Peyer's patch (tissue), 4 donors: ENCODE data around the gene GNGT1. TPM values are rescaled to one million over a fixed set of nuclear protein-coding genes. Genes with fewer than 3 reads are reported as not detected.

Experiments
- DNase-seq, 3 donors: peaks; one replicate each; pipeline ENCODE4 v3.0.0-alpha.2; 2017 to 2019
- H3K27ac ChIP-seq, 4 donors: fragments of 200-600 bp; sonication (generic); one replicate each; pipeline ENCODE4 v1.5.1; 2016 to 2019
- H3K27me3 ChIP-seq, 2 donors: fragments of 200-600 bp; sonication (generic); one replicate each; pipeline ENCODE4 v1.5.1; 2019
- H3K36me3 ChIP-seq, 3 donors: fragments of 200-600 bp; sonication (generic); one replicate each; pipeline ENCODE4 v1.5.1; 2016 to 2019
- H3K4me1 ChIP-seq, 4 donors: fragments of 200-600 bp; sonication (generic); one replicate each; pipeline ENCODE4 v1.5.1; 2016 to 2019
- H3K4me3 ChIP-seq, 4 donors: fragments of 200-600 bp; sonication (generic); 1 replicate in 3 of 4; 2 replicates in 1 of 4; pipeline ENCODE4 v1.5.1; 2016 to 2019; ENCODE audit warnings: mild to moderate bottlenecking in 1 of 4
- H3K9me3 ChIP-seq, 4 donors: fragments of 200-600 bp; sonication (generic); one replicate each; pipeline ENCODE4 v1.5.1; 2016 to 2019; ENCODE audit warnings: mild to moderate bottlenecking in 1 of 4
- CTCF ChIP-seq, 6 experiments: fragments of 450-650 bp in 4 of 6; fragments of 200-600 bp in 2 of 6; sonication (generic) in 1 of 6; IDR thresholded peaks; one replicate each; pipeline ENCODE4 v1.5.1; 2017 to 2019; ENCODE audit warnings: antibody characterized with exemption in 6 of 6, mild to moderate bottlenecking in 3 of 6, moderate library complexity in 1 of 6
- POLR2A ChIP-seq, 2 donors: fragments of 450-650 bp; IDR thresholded peaks; one replicate each; pipeline ENCODE4 v1.5.1; 2017; ENCODE audit warnings: antibody characterized with exemption in 2 of 2, mild to moderate bottlenecking in 2 of 2, moderate library complexity in 2 of 2
- total RNA-seq, 4 donors: library from RNA; depleted of rRNA; stranded (reverse); fragments of >200 nt; gene quantifications; one replicate each; pipeline ENCODE4 v1.1.0, GENCODE V29; 2016

The GNGT1 gene
- total RNA-seq, 4 donors from 2014 or later = not detected

- Histone ChIP-seq H3K4me3 (no peak overlapping the region), H3K27ac (no peak overlapping the region), H3K36me3 (no peaks in the 10 kb centered on the region), H3K4me1 (no peaks in the 10 kb centered on the region), H3K9me3 (no peaks in the 10 kb centered on the region), H3K27me3 (no peaks in the 10 kb centered on the region)
- TF ChIP-seq POLR2A (IDR thresholded peaks at IDR 0.05) (no peak), CTCF (IDR thresholded peaks at IDR 0.05) (no peak)
- no peak for DNase-seq
These were observed 32.3 kb upstream of the GNGT1 start for GRCh38 chr7:93873998-93874574.

- no peaks in the 10 kb centered on the region for H3K27me3 ChIP-seq
- no peak for DNase-seq
- peaks cover 0 to 4% (median 0%) of the 10 kb centered on the region in 4 donors for H3K9me3 ChIP-seq
- TF ChIP-seq POLR2A (IDR thresholded peaks at IDR 0.05) = no peak
- TF ChIP-seq CTCF (IDR thresholded peaks at IDR 0.05) = no peak
- no peak overlapping the region for H3K4me3 ChIP-seq
- no peak overlapping the region for H3K27ac ChIP-seq
- no peaks in the 10 kb centered on the region for H3K4me1 ChIP-seq
- H3K36me3 ChIP-seq = no peaks in the 10 kb centered on the region
These were observed 28.6 kb upstream of the GNGT1 start for GRCh38 chr7:93877742-93878141.

- TF ChIP-seq CTCF (IDR thresholded peaks at IDR 0.05) (no peak), POLR2A (IDR thresholded peaks at IDR 0.05) (no peak)
- H3K4me1 ChIP-seq = no peaks in the 10 kb centered on the region
- no peaks in the 10 kb centered on the region for H3K27me3 ChIP-seq
- no peak for DNase-seq
- no peak overlapping the region for H3K4me3 ChIP-seq
- peaks cover 0 to 4% (median 0%) of the 10 kb centered on the region in 4 donors for H3K9me3 ChIP-seq
- no peak overlapping the region for H3K27ac ChIP-seq
- H3K36me3 ChIP-seq = no peaks in the 10 kb centered on the region
These were observed 27.0 kb upstream of the GNGT1 start for GRCh38 chr7:93879356-93879755.

GRCh38 chr7:93882468-93882867, 23.9 kb upstream of the GNGT1 start:
- Histone ChIP-seq H3K36me3 (no peaks in the 10 kb centered on the region), H3K4me1 (no peaks in the 10 kb centered on the region), H3K27ac (no peak overlapping the region), H3K4me3 (no peak overlapping the region), H3K27me3 (no peaks in the 10 kb centered on the region), H3K9me3 (peaks cover 0 to 4% (median 0%) of the 10 kb centered on the region in 4 donors)
- DNase-seq = no peak
- TF ChIP-seq CTCF (IDR thresholded peaks at IDR 0.05) (no peak), POLR2A (IDR thresholded peaks at IDR 0.05) (no peak)

GRCh38 chr7:93883078-93883916, 23.1 kb upstream of the GNGT1 start:
- Histone ChIP-seq H3K27ac (no peak overlapping the region), H3K27me3 (no peaks in the 10 kb centered on the region), H3K4me1 (no peaks in the 10 kb centered on the region), H3K4me3 (no peak overlapping the region), H3K9me3 (peaks cover 0 to 4% (median 0%) of the 10 kb centered on the region in 4 donors), H3K36me3 (no peaks in the 10 kb centered on the region)
- DNase-seq = no peak
- no peak for TF ChIP-seq POLR2A (IDR thresholded peaks at IDR 0.05)
- TF ChIP-seq CTCF (IDR thresholded peaks at IDR 0.05) = no peak
